ENCODE measurements around the gene TMEM128. TPM values are rescaled to one million over a fixed set of nuclear protein-coding genes. Genes with fewer than 3 reads are reported as not detected.

Gene TMEM128
- total and polyA plus RNA-seq, 12 donors, result 14.6 to 33.2 (median 28.8) TPM

- H3K4me3 ChIP-seq, result peak within 1 kb of the TSS; percentile 55 to 87 (median 62)
- intact Hi-C loops (cut with DNase I), result loop anchor here in 1 of 2 donors (5.0 kb wide), 1 partner anchor 38 kb away; no protein-coding TSS in a partner anchor
- TF ChIP-seq, protein P1, sequence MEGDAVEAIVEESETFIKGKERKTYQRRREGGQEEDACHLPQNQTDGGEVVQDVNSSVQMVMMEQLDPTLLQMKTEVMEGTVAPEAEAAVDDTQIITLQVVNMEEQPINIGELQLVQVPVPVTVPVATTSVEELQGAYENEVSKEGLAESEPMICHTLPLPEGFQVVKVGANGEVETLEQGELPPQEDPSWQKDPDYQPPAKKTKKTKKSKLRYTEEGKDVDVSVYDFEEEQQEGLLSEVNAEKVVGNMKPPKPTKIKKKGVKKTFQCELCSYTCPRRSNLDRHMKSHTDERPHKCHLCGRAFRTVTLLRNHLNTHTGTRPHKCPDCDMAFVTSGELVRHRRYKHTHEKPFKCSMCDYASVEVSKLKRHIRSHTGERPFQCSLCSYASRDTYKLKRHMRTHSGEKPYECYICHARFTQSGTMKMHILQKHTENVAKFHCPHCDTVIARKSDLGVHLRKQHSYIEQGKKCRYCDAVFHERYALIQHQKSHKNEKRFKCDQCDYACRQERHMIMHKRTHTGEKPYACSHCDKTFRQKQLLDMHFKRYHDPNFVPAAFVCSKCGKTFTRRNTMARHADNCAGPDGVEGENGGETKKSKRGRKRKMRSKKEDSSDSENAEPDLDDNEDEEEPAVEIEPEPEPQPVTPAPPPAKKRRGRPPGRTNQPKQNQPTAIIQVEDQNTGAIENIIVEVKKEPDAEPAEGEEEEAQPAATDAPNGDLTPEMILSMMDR (IDR thresholded peaks at IDR 0.05), result peak in 1 of 6 experiments; percentile 3
- peak in 1 of 2 donors; percentile 71 for TF ChIP-seq POLR2A (IDR thresholded peaks at IDR 0.05)
- 0 to 1% (median 0%) methylated on average over 15 to 77 of the region's 77 CpGs for WGBS, 4 donors
- peaks cover 0 to under 1% of the 10 kb centered on the region in 2 donors for H3K36me3 ChIP-seq (replicated peaks in 1 of 2)
- no peaks in the 10 kb centered on the region for H3K9me3 ChIP-seq (replicated peaks in 1 of 3)
- H3K4me1 ChIP-seq (replicated peaks in 1 of 2), result peaks cover 15 to 23% of the 10 kb centered on the region in 2 donors
- H3K27me3 ChIP-seq, result no peaks in the 10 kb centered on the region
- peak; percentile 95 to 98 (median 97) for DNase-seq
- H3K27ac ChIP-seq, result peak within 1 kb of the TSS; percentile 68 to 91 (median 76)
Measured at GRCh38 chr4:4289941-4290850, 42.2 kb upstream of the TMEM128 start, which contains the start of the genes LYAR and ZBTB49. LYAR (minus strand) TSS chr4:4290154; CDS start chr4:4283742, 6,412 bp downstream. ZBTB49 (plus strand) TSS chr4:4290251; CDS start chr4:4299946, 9,695 bp downstream.

DNA sequence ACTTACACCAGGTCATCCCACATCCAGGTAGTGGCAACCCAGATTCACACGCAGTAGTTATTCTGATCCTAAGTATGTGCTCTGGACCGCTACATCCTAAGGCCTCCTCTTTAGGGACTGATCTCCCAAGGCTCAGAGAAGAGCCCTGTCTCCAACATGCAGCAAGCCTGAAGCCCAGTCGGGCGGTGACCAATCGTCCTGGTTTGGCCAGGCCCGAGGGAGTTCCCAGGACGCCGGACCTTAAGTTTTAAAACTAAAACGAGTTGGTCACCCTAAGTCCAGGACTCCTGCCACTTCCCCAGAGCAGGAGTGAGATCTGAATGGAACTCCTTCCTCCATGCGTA is 41.5 kb upstream of the TMEM128 start:
- Histone ChIP-seq H3K27me3 (no peaks in the 10 kb centered on the region), H3K36me3 (replicated peaks in 1 of 2) (peaks cover 0 to 7% of the 10 kb centered on the region in 2 donors), H3K9me3 (replicated peaks in 1 of 3) (no peaks in the 10 kb centered on the region), H3K27ac (peak overlapping the region in 4 of 5 donors; percentile 74 to 91 (median 80)), H3K4me3 (peak overlapping the region in 3 of 4 donors; percentile 58 to 87 (median 67)), H3K4me1 (replicated peaks in 1 of 2) (peaks cover 15 to 28% of the 10 kb centered on the region in 2 donors)
- 0 to 1% (median 0%) methylated on average over 1 to 10 of the region's 10 CpGs for WGBS, 4 donors
- TF ChIP-seq POLR2A (IDR thresholded peaks at IDR 0.05), result no peak
- TF ChIP-seq, protein P1 (IDR thresholded peaks at IDR 0.05), result no peak
- peak in 2 of 7 donors; percentile 22 to 30 for DNase-seq
- intact Hi-C loops (cut with DNase I), result no loop called here

GRCh38 chr4:4289055-4289454 is 41.0 kb upstream of the TMEM128 start:
- H3K4me1 ChIP-seq (replicated peaks in 1 of 2), result peaks cover 15 to 29% of the 10 kb centered on the region in 2 donors

DNA sequence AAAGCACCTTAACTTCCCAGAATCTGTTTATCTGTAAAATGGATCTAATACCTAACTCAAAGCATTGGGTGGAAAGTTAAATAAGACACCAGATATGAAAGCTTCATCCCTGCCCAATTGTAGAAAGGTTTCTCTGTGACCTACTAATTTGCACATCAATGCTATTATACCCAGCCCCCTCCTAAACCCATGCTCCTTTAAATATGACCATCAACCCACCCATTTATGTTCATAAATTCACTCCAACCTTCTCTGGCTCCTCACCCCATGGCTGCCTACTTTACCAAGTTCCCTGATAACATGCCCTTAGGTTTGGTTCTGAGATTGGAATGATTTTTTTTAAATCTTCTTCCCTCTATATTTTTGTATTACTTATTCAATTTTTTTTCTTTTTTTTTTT is 40.1 kb upstream of the TMEM128 start:
- intact Hi-C loops (cut with DNase I), result no loop called here

More at GRCh38 chr4:4289055-4289454, 41.0 kb upstream of the TMEM128 start:
- Histone ChIP-seq H3K36me3 (replicated peaks in 1 of 2) (peaks cover 0 to 9% of the 10 kb centered on the region in 2 donors), H3K4me3 (peak overlapping the region in 1 of 4 donors; percentile 67), H3K27ac (no peak overlapping the region), H3K27me3 (no peaks in the 10 kb centered on the region), H3K9me3 (replicated peaks in 1 of 3) (no peaks in the 10 kb centered on the region)
- DNase-seq, result no peak
- no peak for TF ChIP-seq POLR2A (IDR thresholded peaks at IDR 0.05)
- TF ChIP-seq, protein P1 (IDR thresholded peaks at IDR 0.05), result no peak
- intact Hi-C loops (cut with DNase I), result no loop called here
- WGBS, 4 donors, result 19 to 41% (median 29%) methylated on average over 3 of the region's 3 CpGs

More for the DNA sequence above, 40.1 kb upstream of the TMEM128 start:
- DNase-seq, result no peak
- Histone ChIP-seq H3K9me3 (replicated peaks in 1 of 3) (no peaks in the 10 kb centered on the region), H3K4me1 (replicated peaks in 1 of 2) (peaks cover 15 to 29% of the 10 kb centered on the region in 2 donors), H3K27ac (no peak overlapping the region), H3K27me3 (no peaks in the 10 kb centered on the region), H3K36me3 (replicated peaks in 1 of 2) (peaks cover 0 to 11% of the 10 kb centered on the region in 2 donors), H3K4me3 (no peak overlapping the region)
- no peak for TF ChIP-seq POLR2A (IDR thresholded peaks at IDR 0.05)
- TF ChIP-seq, protein P1 (IDR thresholded peaks at IDR 0.05), result no peak
